Measurements from ENCODE around the gene SLC35B1.

Gene SLC35B1

DNA sequence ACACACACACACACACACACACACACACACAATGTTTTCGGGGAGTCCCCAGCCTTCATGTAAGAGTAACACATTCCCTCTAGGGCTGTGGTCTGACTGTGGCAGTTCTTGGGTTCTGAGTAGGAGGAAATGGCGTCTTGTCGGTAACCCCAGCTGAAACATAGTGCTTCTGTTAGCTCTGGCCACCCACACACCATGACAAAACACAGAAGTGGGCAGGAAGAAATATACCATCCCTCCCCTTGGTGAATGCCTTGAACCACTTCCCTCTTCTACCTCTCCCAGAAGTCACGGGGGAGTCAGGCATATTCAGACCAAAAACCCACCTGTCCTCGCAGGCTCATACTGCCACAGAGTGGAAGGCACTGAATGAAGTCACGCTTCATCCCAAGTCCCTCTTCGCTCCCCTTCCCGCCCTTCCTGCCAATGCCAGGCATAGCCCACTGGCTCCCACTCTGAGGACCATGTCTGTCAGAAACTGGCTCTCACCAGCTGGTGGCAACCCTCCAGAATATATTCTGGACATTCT lies 11.5 kb downstream of the SLC35B1 start:
- H3K27ac ChIP-seq = no peak overlapping the region

DNA sequence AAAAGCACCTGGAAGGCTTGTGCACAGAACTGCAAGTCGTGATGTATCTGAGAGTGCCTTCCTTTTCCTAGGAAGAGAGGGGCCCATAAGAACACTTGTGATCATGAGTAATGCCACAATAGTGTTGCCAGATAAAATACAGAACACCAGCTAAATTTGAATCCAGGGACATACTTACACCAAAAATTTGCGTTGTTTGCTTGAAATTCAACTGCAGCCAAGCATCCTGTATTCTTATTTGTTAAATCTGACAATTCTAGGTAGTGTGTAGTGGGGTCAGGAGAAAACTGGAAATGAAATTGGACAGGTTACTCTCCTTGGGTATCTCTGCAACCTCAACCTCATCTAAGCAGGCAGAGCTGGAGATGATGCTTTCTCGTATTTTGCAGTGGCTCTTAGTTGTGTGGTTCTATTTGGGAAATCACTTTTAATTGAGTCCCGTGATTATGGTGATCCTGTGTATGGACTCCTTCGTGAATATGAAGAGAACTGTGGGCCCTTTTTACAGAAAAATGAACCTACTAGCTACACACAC lies 12.0 kb downstream of the SLC35B1 start:
- Histone ChIP-seq H3K9me3 (ENCODE audit: control insufficient read depth, low read length) (no peaks in the 10 kb centered on the region), H3K4me2 (ENCODE audit: low read length) (no peak overlapping the region), H3K27me3 (ENCODE audit: control insufficient read depth, insufficient read depth, low read length) (no peaks in the 10 kb centered on the region), H3K36me3 (ENCODE audit: control insufficient read depth, insufficient read depth, low read length) (no peaks in the 10 kb centered on the region), H3K9ac (no peak overlapping the region), H2AFZ (no peak overlapping the region), H3K79me2 (no peaks in the 10 kb centered on the region), H3K4me1 (peaks cover 3% of the 10 kb centered on the region), H3K4me3 (ENCODE audit: low read depth, low read length) (no peak overlapping the region), H3K27ac (no peak overlapping the region)
- TF ChIP-seq, protein P1, sequence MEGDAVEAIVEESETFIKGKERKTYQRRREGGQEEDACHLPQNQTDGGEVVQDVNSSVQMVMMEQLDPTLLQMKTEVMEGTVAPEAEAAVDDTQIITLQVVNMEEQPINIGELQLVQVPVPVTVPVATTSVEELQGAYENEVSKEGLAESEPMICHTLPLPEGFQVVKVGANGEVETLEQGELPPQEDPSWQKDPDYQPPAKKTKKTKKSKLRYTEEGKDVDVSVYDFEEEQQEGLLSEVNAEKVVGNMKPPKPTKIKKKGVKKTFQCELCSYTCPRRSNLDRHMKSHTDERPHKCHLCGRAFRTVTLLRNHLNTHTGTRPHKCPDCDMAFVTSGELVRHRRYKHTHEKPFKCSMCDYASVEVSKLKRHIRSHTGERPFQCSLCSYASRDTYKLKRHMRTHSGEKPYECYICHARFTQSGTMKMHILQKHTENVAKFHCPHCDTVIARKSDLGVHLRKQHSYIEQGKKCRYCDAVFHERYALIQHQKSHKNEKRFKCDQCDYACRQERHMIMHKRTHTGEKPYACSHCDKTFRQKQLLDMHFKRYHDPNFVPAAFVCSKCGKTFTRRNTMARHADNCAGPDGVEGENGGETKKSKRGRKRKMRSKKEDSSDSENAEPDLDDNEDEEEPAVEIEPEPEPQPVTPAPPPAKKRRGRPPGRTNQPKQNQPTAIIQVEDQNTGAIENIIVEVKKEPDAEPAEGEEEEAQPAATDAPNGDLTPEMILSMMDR (IDR thresholded peaks at IDR 0.05) = no peak

More for the DNA sequence above, 11.5 kb downstream of the SLC35B1 start:
- Histone ChIP-seq H3K4me1 (peaks cover 3% of the 10 kb centered on the region), H2AFZ (no peak overlapping the region), H3K27me3 (ENCODE audit: control insufficient read depth, insufficient read depth, low read length) (no peaks in the 10 kb centered on the region), H3K9me3 (ENCODE audit: control insufficient read depth, low read length) (no peaks in the 10 kb centered on the region), H3K4me2 (ENCODE audit: low read length) (no peak overlapping the region), H3K9ac (no peak overlapping the region), H3K36me3 (ENCODE audit: control insufficient read depth, insufficient read depth, low read length) (no peaks in the 10 kb centered on the region), H3K4me3 (ENCODE audit: low read depth, low read length) (no peak overlapping the region), H3K79me2 (no peaks in the 10 kb centered on the region)
- TF ChIP-seq, protein P1 (IDR thresholded peaks at IDR 0.05) = no peak

DNA sequence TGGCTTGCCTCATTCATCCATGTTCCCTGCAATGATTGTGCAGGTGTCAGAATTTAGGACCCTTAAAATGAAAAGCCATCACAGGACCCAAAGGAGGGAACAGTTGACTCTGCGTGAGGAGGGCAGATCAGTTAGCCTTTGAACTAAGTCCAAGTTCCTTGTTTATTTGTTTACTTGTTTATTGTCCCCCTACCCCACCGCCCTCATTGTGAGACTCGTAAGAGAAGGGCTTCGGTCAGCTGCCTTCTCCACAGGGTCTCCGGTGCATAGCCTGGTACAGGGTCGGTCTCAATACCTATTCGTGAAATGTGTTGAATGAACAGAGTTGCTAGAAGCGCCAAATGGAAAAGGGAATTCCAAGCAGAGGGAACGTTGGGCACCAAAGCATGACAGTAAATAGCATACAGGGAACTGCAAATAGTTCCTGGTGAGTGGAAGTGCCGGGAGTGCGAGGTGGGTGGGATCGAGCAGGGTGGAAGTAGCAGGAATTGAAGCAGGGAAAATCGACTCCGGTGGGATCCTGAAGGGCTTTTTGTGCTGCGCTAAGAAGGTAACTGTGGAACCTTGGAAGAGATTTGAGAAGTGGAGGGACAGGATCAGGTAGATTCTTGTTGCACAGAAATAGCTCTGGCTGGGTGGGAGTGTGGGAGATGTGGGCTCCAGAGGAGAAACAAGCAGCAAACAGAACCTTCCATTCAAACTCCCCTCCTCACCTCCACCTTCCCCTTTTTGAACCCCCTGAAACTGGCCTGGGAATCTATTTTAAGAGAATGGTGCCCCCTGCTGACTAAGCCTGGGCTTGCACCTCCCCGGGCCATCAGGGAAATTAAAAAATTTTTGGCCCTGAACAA lies 12.7 kb downstream of the SLC35B1 start:
- TF ChIP-seq, protein P1 (IDR thresholded peaks at IDR 0.05) = peak; percentile 93
- Histone ChIP-seq H3K9me3 (ENCODE audit: control insufficient read depth, low read length) (no peaks in the 10 kb centered on the region), H3K36me3 (ENCODE audit: control insufficient read depth, insufficient read depth, low read length) (no peaks in the 10 kb centered on the region), H3K4me2 (ENCODE audit: low read length) (peak overlapping the region; percentile 42), H3K4me3 (ENCODE audit: low read depth, low read length) (no peak overlapping the region), H3K79me2 (no peaks in the 10 kb centered on the region), H3K4me1 (peaks cover 3% of the 10 kb centered on the region), H3K9ac (no peak overlapping the region), H2AFZ (no peak overlapping the region), H3K27me3 (ENCODE audit: control insufficient read depth, insufficient read depth, low read length) (no peaks in the 10 kb centered on the region), H3K27ac (no peak overlapping the region)

DNA sequence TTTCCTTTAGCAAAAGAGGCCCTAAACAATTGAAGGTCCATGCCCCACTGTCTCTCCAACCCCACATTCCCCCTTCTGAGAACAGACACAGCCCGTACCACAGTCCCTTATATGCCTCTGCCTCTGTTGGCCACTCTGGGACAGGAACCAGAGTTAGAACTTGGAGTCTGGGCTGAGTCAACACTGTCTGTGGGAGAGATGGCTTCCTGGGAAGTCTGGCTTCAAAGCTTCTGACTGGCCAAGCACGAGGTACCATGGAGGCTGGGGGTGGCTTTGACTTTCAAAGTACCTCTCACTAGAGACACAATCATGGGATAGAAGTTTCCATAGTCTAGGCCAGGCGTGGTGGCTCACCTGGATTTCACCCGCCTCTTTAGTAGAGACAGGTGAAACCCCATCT lies 15.0 kb downstream of the SLC35B1 start:
- no peak overlapping the region for H3K9ac ChIP-seq
- H3K9me3 ChIP-seq (ENCODE audit: control insufficient read depth, low read length) = no peaks in the 10 kb centered on the region
- no peak overlapping the region for H3K4me2 ChIP-seq (ENCODE audit: low read length)
- TF ChIP-seq, protein P1 (IDR thresholded peaks at IDR 0.05) = no peak
- no peaks in the 10 kb centered on the region for H3K79me2 ChIP-seq
- H2AFZ ChIP-seq = no peak overlapping the region
- no peaks in the 10 kb centered on the region for H3K27me3 ChIP-seq (ENCODE audit: control insufficient read depth, insufficient read depth, low read length)
- no peak overlapping the region for H3K27ac ChIP-seq
- no peaks in the 10 kb centered on the region for H3K36me3 ChIP-seq (ENCODE audit: control insufficient read depth, insufficient read depth, low read length)
- peaks cover 3% of the 10 kb centered on the region for H3K4me1 ChIP-seq
- H3K4me3 ChIP-seq (ENCODE audit: low read depth, low read length) = no peak overlapping the region

Data from parathyroid adenoma (tissue), 2 donors.